ENCODE measurements around the gene SLC25A41.
A peak's percentile ranks its signal among the peaks of the same experiment; 100 is the strongest.

Gene SLC25A41

DNA sequence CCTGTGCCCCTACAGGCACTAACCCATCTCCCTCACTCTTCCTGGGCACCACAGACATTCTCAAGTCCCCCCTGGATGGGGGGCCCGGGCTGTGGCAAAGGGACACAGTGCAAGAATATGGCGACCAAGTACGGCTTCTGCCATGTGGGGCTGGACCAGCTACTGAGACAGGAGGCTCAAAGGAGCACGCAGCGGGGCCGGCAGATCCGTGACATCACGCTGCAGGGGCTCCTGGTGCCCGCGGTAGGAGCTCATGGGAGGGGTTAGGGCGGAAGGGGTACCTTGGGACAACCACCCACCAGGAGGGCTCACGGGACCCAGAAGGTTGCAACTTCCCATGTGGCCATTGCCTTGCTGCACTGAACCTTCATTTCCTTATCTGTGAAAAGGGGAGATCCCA, 37.3 kb downstream of the SLC25A41 start:
- H3K27ac ChIP-seq, result no peak overlapping the region
- TF ChIP-seq, protein P1, sequence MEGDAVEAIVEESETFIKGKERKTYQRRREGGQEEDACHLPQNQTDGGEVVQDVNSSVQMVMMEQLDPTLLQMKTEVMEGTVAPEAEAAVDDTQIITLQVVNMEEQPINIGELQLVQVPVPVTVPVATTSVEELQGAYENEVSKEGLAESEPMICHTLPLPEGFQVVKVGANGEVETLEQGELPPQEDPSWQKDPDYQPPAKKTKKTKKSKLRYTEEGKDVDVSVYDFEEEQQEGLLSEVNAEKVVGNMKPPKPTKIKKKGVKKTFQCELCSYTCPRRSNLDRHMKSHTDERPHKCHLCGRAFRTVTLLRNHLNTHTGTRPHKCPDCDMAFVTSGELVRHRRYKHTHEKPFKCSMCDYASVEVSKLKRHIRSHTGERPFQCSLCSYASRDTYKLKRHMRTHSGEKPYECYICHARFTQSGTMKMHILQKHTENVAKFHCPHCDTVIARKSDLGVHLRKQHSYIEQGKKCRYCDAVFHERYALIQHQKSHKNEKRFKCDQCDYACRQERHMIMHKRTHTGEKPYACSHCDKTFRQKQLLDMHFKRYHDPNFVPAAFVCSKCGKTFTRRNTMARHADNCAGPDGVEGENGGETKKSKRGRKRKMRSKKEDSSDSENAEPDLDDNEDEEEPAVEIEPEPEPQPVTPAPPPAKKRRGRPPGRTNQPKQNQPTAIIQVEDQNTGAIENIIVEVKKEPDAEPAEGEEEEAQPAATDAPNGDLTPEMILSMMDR (conservative IDR thresholded peaks at IDR 0.05), result no peak

DNA sequence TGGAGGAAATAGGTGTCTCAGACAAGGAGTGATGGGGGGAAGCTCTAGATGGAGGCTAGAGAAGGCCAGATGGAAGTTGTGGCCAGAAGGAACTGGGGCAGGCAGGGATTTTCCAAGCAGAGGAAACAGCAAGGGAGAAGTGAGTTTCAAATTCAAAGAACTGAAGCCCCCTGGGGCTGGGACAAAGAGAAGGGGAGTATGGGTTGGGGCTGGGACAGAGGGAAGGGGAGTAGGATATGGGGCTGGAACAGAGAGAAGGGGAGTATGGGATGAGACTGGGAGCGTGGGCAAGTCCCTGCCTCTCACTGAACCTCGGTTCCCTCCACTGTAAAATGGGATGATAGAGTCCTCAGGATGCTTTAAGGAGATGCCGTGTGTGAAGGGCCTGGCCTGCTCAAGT, 38.7 kb downstream of the SLC25A41 start:
- TF ChIP-seq, protein P1 (conservative IDR thresholded peaks at IDR 0.05), result no peak
- H3K27ac ChIP-seq, result no peak overlapping the region

DNA sequence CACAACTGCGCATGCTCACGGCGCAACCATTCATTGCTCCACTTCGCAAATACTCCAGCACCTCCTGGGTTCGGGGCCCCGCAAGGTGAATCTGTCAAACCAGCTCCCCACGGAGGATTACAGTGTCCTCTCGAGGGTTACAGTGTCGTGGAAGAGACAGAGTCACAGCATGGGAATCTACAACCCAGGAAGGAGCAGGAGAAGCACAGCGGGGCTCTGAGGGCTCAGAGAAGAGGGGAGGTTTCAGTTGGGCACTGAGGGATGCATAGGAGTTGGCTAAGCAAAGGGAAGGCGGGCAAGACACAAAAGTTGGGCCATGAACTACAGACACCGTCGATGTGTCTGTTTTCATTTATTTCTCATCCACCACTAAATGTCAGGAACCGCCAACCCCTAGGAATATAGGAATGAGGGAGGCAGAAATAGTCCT, 39.6 kb downstream of the SLC25A41 start:
- TF ChIP-seq, protein P1 (conservative IDR thresholded peaks at IDR 0.05), result no peak
- peak overlapping the region; percentile 86 for H3K27ac ChIP-seq

DNA sequence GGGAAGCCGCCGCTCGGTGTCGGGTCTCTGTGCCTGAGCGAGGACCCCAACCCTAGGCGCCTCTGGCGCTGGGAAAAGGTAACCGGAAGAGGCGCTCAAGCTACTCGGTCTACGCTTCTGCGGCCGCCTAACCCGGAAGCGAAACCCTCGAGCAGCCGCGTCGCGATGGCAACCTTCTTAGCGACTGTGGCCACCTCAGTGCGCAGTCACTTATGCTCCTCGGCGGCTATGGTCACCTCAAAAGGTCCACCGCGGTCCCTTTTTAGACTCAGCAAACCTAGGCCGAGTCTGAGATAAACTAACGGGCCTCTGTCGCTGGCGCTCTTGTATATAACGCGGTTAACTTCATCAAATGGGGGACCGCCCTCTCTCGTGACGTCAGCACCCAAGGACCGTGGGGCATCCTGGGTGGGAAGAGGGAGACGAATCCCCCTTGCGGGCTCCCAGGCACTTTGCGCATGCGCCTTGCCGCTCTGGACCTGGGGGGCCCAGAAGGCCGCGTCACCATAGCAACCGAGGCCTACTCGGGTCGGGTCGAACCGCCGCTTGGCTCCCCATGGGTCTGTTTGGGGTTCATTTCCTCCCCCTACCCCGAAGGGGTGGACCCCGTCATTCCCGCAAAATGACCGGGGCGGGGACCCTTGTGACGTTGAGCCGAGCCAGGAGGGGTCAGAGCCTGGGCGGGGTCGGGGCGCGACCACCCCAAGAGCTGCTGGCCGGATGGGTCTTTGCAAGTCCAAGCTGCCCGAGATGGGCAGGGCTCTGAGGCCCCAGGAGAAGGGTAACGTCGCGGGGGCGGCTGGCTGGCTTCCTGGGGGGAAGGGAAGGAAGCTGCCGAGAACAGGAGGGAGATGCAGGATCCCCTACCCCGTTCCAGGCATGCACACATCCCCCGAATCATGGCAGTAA, 40.2 kb downstream of the SLC25A41 start, which contains the start of gene GTF2F1:
GTF2F1 (minus strand) TSS at position 91 of the 909 bp plus-strand sequence. CDS start 169 bp downstream, outside the sequence.
- peak within 1 kb of the TSS; percentile 86 for H3K27ac ChIP-seq
- TF ChIP-seq, protein P1 (conservative IDR thresholded peaks at IDR 0.05), result no peak

DNA sequence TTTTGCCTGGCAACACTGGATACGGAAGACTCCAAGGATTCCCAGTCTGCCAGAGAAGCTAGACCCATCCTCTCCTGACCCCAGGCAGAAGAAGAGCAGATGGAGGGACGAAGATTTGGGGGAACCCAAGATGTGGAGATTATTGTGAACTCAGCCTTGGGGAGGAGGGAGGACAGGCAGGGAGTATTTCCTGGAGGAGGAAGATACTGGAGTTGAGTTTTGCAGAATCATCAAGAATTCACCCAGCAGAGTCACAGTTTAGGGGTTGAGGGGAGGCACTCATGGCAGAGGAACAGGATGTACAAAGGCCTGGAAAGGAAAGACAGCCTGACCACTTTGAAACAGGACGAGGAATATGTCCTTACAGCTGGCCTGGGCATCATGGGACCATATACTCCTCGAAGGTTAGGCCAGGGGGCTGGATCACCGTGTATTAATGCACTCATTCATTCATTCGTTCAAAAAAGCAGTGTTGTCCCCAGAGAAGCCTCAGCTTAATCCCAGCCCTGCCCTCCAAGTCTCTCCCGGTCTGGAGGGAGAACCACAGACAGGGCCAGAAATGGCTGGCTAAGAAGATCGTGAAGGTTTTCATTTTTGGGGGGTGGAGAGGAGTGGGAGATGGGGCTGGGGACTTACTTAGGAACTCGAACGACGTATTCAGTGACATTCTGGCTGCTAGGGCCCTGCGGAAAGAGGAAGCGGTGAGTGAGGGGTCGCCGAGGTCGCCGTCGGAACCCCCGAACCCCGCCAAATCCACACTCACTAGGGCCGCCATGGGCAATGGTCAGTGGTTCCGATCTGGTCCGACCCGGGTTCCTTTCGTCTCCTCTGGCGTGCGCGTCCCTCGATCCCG, 41.1 kb downstream of the SLC25A41 start:
- TF ChIP-seq, protein P1 (conservative IDR thresholded peaks at IDR 0.05), result no peak
- H3K27ac ChIP-seq, result peak overlapping the region; percentile 86

DNA sequence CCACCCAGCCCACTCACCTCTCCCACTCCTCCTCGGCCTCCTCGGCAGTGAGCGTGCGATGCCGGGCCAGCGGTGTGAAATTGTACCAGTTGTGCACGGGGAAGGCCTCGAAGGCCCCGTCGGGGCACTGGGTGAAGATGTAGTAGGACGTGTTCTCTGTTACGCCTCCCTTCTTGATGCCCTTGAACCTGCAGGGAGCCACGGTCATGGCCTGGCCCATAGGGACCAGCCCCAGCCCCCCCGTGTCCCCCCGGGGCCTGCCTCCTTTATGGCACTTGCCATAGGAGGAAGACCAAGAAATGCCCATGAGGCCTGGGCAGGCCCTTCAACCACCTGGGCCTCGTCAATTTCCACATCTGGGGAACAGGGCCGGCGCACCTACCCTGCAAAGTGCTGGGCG, 46.2 kb downstream of the SLC25A41 start:
- TF ChIP-seq, protein P1 (conservative IDR thresholded peaks at IDR 0.05), result no peak
- H3K27ac ChIP-seq, result no peak overlapping the region

DNA sequence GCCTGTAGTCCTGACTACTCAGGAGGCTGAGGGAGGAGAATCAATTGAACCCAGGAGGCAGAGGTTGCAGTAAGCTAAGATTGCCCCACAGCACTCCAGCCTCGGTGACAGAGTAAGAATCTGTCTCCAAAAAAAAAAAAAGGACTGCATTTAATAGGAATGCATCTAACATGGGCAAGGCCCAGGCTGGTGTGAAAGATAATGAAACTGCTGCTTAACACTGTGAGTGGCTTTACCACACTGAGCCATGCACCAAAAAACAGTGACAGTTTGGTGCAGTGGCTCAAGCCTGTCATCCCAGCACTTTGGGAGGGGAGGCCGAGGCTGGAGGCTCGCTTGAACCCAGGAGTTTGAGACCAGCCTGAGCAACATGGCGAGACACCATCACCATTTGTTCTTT, 49.2 kb downstream of the SLC25A41 start:
- H3K27ac ChIP-seq, result no peak overlapping the region
- TF ChIP-seq, protein P1 (conservative IDR thresholded peaks at IDR 0.05), result no peak
